HEK293T (cell line): ENCODE data around the gene SLC8A1.

Source experiments
- ARNT ChIP-seq: fragments of 450-650 bp; IDR thresholded peaks from 2 replicates; pipeline ENCODE4 v1.6.1; 2017; ENCODE audit warnings: mild to moderate bottlenecking
- FOXK2 ChIP-seq: fragments of 450-650 bp; IDR thresholded peaks from 2 replicates; pipeline ENCODE4 v1.6.1; 2016; ENCODE audit warnings: mild to moderate bottlenecking
- HDGF ChIP-seq: fragments of 450-650 bp; IDR thresholded peaks from 2 replicates; pipeline ENCODE4 v1.6.1; 2017; ENCODE audit warnings: antibody characterized with exemption, borderline replicate concordance
- SUZ12 ChIP-seq: fragments of 450-650 bp; IDR thresholded peaks from 2 replicates; pipeline ENCODE4 v1.6.1; 2016; ENCODE audit warnings: mild to moderate bottlenecking

- TF ChIP-seq SUZ12 (no peak), FOXK2 (no peak), ARNT (no peak), HDGF (no peak)
Measured at GRCh38 chr2:40386177-40386576, 65.7 kb downstream of the SLC8A1 start.
